ENCODE results near the gene KRT8. TPM values are rescaled to one million over a fixed set of nuclear protein-coding genes. Genes with fewer than 3 reads are reported as not detected.
"Not testable (repeated sequence)": the region's sequence is repeated elsewhere in the genome, so short reads cannot be mapped to it uniquely, and the experiment has no call there.

KRT8 gene
- total and polyA plus RNA-seq, 2 of the 13 experiments (the other 11 are each of a cell fraction or from before 2014, with no cell fraction given), result 498 to 718 TPM

GRCh38 chr12:52856787-52857186, 48.1 kb downstream of the KRT8 start:
- WGBS (ENCODE audit: low lambda C conversion rate), result 57% methylated on average over 3 of the region's 3 CpGs
- H3K9ac ChIP-seq (ENCODE audit: insufficient read depth, low read depth, low read length), result no peak overlapping the region
- H3K9me3 ChIP-seq (ENCODE audit: low read length), result no peaks in the 10 kb centered on the region
- ChIA-PET POLR2A (no interaction called here), CTCF (ENCODE audit: low intra/inter-chr PET ratio, low total read pairs) (no interaction called here)
- H3K27me3 ChIP-seq (ENCODE audit: control insufficient read depth in 1 of 2, insufficient read depth in 2 of 2, low read length in 2 of 2), result peaks cover 0 to 2% of the 10 kb centered on the region in 2 experiments; a peak in 2 of 5 replicates
- no peaks in the 10 kb centered on the region for H3K4me1 ChIP-seq (ENCODE audit: insufficient read depth, low read length)
- H2AFZ ChIP-seq (ENCODE audit: low read length), result no peak overlapping the region
- BruUV-seq (replicated peaks), result no TSS peak
- no peaks in the 10 kb centered on the region for H3K36me3 ChIP-seq (replicated peaks in 1 of 2; ENCODE audit: control insufficient read depth in 1 of 2, insufficient read depth in 2 of 2, low read length in 2 of 2)
- no peak overlapping the region for H3K4me3 ChIP-seq (replicated peaks in 1 of 3; ENCODE audit: insufficient read depth in 1 of 3, low read depth in 2 of 3, low read length in 3 of 3)
- H3K27ac ChIP-seq (ENCODE audit: extremely low read length, insufficient read depth, low read length), result no peak overlapping the region
- TF ChIP-seq KMT2B (CRISPR knock-in tag; IDR thresholded peaks at IDR 0.05), result no peak
- peak; percentile 49; the same call in 1 of the 2 replicates for TF ChIP-seq ZNF768 (CRISPR knock-in tag; IDR thresholded peaks at IDR 0.05)
- intact Hi-C loops (cut with micrococcal nuclease; ENCODE audit: unreplicated experiment) (no loop called here), in situ Hi-C loops (cut with HindIII; ENCODE audit: extremely low pct_ligation_motif_present, low pct_unique_long_range_greater_than_20kb) (no loop called here)
- no peaks in the 10 kb centered on the region for H4K20me1 ChIP-seq (ENCODE audit: insufficient read depth, low read length)
- no peak for ATAC-seq
- DNase-seq (ENCODE audit: low spot score), result no peak
- no peak overlapping the region for H3K4me2 ChIP-seq (ENCODE audit: low read depth, low read length)
- no peak for FAIRE-seq
- H3K79me2 ChIP-seq (ENCODE audit: insufficient read depth, low read length), result no peaks in the 10 kb centered on the region

GRCh38 chr12:52856077-52856476, 48.8 kb downstream of the KRT8 start:
- intact Hi-C loops (cut with micrococcal nuclease; ENCODE audit: unreplicated experiment); POLR2A ChIA-PET; H3K9ac ChIP-seq (ENCODE audit: insufficient read depth, low read depth, low read length); H3K9me3 ChIP-seq (ENCODE audit: low read length); H2AFZ ChIP-seq (ENCODE audit: low read length); DNase-seq (ENCODE audit: low spot score); H3K27ac ChIP-seq (ENCODE audit: extremely low read length, insufficient read depth, low read length); H3K4me3 ChIP-seq (replicated peaks in 1 of 3; ENCODE audit: insufficient read depth in 1 of 3, low read depth in 2 of 3, low read length in 3 of 3); H3K4me2 ChIP-seq (ENCODE audit: low read depth, low read length); H3K36me3 ChIP-seq (replicated peaks in 1 of 2; ENCODE audit: control insufficient read depth in 1 of 2, insufficient read depth in 2 of 2, low read length in 2 of 2); CTCF ChIA-PET (ENCODE audit: low intra/inter-chr PET ratio, low total read pairs); H3K79me2 ChIP-seq (ENCODE audit: insufficient read depth, low read length); ATAC-seq; H4K20me1 ChIP-seq (ENCODE audit: insufficient read depth, low read length); H3K4me1 ChIP-seq (ENCODE audit: insufficient read depth, low read length); H3K27me3 ChIP-seq (ENCODE audit: control insufficient read depth in 1 of 2, insufficient read depth in 2 of 2, low read length in 2 of 2); FAIRE-seq; BruUV-seq (replicated peaks); in situ Hi-C loops (cut with HindIII; ENCODE audit: extremely low pct_ligation_motif_present, low pct_unique_long_range_greater_than_20kb): not testable (repeated sequence)
- 10% methylated on average over 2 of the region's 2 CpGs for WGBS (ENCODE audit: low lambda C conversion rate)

GRCh38 chr12:52851787-52852186, 53.1 kb downstream of the KRT8 start:
- Histone ChIP-seq H3K9me3 (ENCODE audit: low read length) (no peaks in the 10 kb centered on the region), H3K36me3 (replicated peaks in 1 of 2; ENCODE audit: control insufficient read depth in 1 of 2, insufficient read depth in 2 of 2, low read length in 2 of 2) (no peaks in the 10 kb centered on the region), H3K79me2 (ENCODE audit: insufficient read depth, low read length) (no peaks in the 10 kb centered on the region), H3K27ac (ENCODE audit: extremely low read length, insufficient read depth, low read length) (no peak overlapping the region), H3K27me3 (ENCODE audit: control insufficient read depth in 1 of 2, insufficient read depth in 2 of 2, low read length in 2 of 2) (peaks cover 3 to 32% of the 10 kb centered on the region in 2 experiments; a peak in 4 of 5 replicates), H3K4me2 (ENCODE audit: low read depth, low read length) (no peak overlapping the region), H2AFZ (ENCODE audit: low read length) (no peak overlapping the region), H4K20me1 (ENCODE audit: insufficient read depth, low read length) (no peaks in the 10 kb centered on the region), H3K4me3 (replicated peaks in 1 of 3; ENCODE audit: insufficient read depth in 1 of 3, low read depth in 2 of 3, low read length in 3 of 3) (no peak overlapping the region), H3K9ac (ENCODE audit: insufficient read depth, low read depth, low read length) (no peak overlapping the region), H3K4me1 (ENCODE audit: insufficient read depth, low read length) (no peaks in the 10 kb centered on the region)
- BruUV-seq (replicated peaks), result no TSS peak
- TF ChIP-seq CHD4 (IDR thresholded peaks at IDR 0.05; ENCODE audit: borderline replicate concordance, low read length) (no peak), ZNF44 (CRISPR knock-in tag; IDR thresholded peaks at IDR 0.05) (no peak), ZNF746 (CRISPR knock-in tag; IDR thresholded peaks at IDR 0.05) (no peak)
- intact Hi-C loops (cut with micrococcal nuclease; ENCODE audit: unreplicated experiment) (no loop called here), in situ Hi-C loops (cut with HindIII; ENCODE audit: extremely low pct_ligation_motif_present, low pct_unique_long_range_greater_than_20kb) (no loop called here)
- no peak for DNase-seq (ENCODE audit: low spot score)
- FAIRE-seq, result no peak
- ATAC-seq, result no peak
- CTCF ChIA-PET (ENCODE audit: low intra/inter-chr PET ratio, low total read pairs), result no interaction called here
- POLR2A ChIA-PET, result no interaction called here
